Common myeloid progenitor, CD34-positive (primary cell): Measurements from ENCODE around the gene OSBPL7.

Experiments used
- CTCF ChIA-PET: fragments of 350-600 bp; sonication (Branson Sonifier 250); formaldehyde crosslinking; loops from one replicate; lab custom pipeline; 2021; ENCODE audit warnings: antibody characterized with exemption; lab: Charles Lee
- POLR2A ChIA-PET: fragments of 350-600 bp; sonication (Branson Sonifier 250); formaldehyde crosslinking; loops from one replicate; lab custom pipeline; 2021; ENCODE audit warnings: antibody characterized with exemption; lab: Charles Lee
- DNase-seq, 3 donors: peaks; one replicate each; pipeline versions ENCODE4 v3.0.0 to v3.0.0-alpha.2; 2013
- H3K27ac ChIP-seq, 2 experiments: 1 replicate in 1 of 2; 2 replicates in 1 of 2; pipeline ENCODE4 v1.7.0; 2013; ENCODE audit warnings: inconsistent platforms in 2 of 2, low read length in 2 of 2, mild to moderate bottlenecking in 2 of 2, low read depth in 1 of 2, moderate library complexity in 1 of 2; ENCODE audit not compliant: severe bottlenecking in 2 of 2, insufficient read depth in 1 of 2, poor library complexity in 1 of 2
- H3K27me3 ChIP-seq, 5 experiments: replicated peaks in 2 of 5; 1 replicate in 3 of 5; 2 replicates in 2 of 5; pipeline versions ENCODE4 v1.6.1 to v1.7.0; 2013; ENCODE audit warnings: low read length in 4 of 5, mild to moderate bottlenecking in 2 of 5, moderate library complexity in 2 of 5, inconsistent platforms in 1 of 5; ENCODE audit not compliant: insufficient read depth in 5 of 5, control insufficient read depth in 4 of 5
- H3K36me3 ChIP-seq, 4 experiments: 1 replicate in 2 of 4; 2 replicates in 2 of 4; pipeline versions ENCODE4 v1.6.1 to v1.7.0; 2013; ENCODE audit warnings: low read length in 3 of 4, control low read depth in 1 of 4, mild to moderate bottlenecking in 1 of 4; ENCODE audit not compliant: control insufficient read depth in 4 of 4, insufficient read depth in 4 of 4
- H3K4me1 ChIP-seq, 4 experiments: 1 replicate in 3 of 4; 2 replicates in 1 of 4; pipeline versions ENCODE4 v1.6.1 to v1.7.1; 2013; ENCODE audit warnings: low read length in 3 of 4, mild to moderate bottlenecking in 3 of 4, control low read depth in 1 of 4, inconsistent platforms in 1 of 4, moderate library complexity in 1 of 4; ENCODE audit not compliant: control insufficient read depth in 4 of 4, insufficient read depth in 4 of 4; ENCODE audit errors: control extremely low read depth in 1 of 4
- H3K4me3 ChIP-seq, 7 experiments: 1 replicate in 4 of 7; 2 replicates in 3 of 7; pipeline versions ENCODE4 v1.5.1 to v1.7.0; 2013; ENCODE audit warnings: mild to moderate bottlenecking in 7 of 7, low read length in 6 of 7, moderate library complexity in 6 of 7, inconsistent platforms in 2 of 7, low read depth in 2 of 7, control low read depth in 1 of 7; ENCODE audit not compliant: insufficient read depth in 4 of 7, control insufficient read depth in 1 of 7; ENCODE audit errors: extremely low read depth in 1 of 7
- H3K9me3 ChIP-seq, 5 experiments: 1 replicate in 4 of 5; 2 replicates in 1 of 5; pipeline versions ENCODE4 v1.6.1 to v1.7.1; 2013; ENCODE audit warnings: low read length in 4 of 5, mild to moderate bottlenecking in 2 of 5, inconsistent platforms in 1 of 5, low read depth in 1 of 5, moderate library complexity in 1 of 5; ENCODE audit not compliant: control insufficient read depth in 4 of 5, insufficient read depth in 2 of 5; ENCODE audit errors: control extremely low read depth in 1 of 5
- WGBS: methylation state at CpG from one replicate; pipeline ENCODE4 v1.1.5; 2013; ENCODE audit not compliant: insufficient coverage; 5-methylcytosine and 5-hydroxymethylcytosine counted together

The OSBPL7 gene

DNA sequence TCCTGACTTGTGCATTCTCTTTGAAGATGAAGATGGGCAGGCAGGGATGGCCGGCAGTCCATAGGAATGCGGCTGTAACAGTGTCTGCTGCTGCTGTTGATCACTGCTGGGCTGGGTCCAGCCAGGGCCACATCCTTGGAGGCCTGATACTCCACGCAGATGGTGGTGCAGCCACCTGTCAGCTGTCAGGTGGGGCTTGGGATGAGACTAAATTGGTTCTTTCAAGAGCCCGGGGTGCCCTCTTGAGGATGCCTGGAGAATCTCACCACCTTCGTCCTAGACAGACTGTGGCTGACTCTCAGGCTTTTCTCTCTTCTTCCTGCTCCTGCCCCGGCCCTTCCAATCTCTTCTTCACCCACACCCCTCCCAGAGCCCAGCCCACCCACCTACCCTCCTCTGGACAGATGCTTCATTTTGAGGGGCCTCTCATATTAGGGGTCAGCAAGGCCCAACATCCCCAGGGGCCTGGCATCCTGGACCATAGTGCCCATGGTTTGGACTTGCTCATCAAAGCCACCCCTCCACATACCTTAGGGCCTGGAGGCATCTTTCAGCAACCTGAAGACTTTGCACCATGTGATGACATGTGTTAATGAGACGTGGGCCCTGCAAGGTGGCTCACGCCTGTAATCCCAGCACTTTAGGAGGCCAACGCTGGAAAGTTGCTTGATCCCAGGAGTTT, 19.1 kb downstream of the OSBPL7 start:
- H3K9me3 ChIP-seq = no peaks in the 10 kb centered on the region
- H3K36me3 ChIP-seq = peaks cover 0 to 7% (median 4%) of the 10 kb centered on the region in 4 experiments
- CTCF ChIA-PET = interaction anchor here (1.2 to 2.0 kb wide), 6 partner anchors 9 to 122 kb away, joined by 3 to 6 read pairs (median 4); no protein-coding TSS in a partner anchor

DNA sequence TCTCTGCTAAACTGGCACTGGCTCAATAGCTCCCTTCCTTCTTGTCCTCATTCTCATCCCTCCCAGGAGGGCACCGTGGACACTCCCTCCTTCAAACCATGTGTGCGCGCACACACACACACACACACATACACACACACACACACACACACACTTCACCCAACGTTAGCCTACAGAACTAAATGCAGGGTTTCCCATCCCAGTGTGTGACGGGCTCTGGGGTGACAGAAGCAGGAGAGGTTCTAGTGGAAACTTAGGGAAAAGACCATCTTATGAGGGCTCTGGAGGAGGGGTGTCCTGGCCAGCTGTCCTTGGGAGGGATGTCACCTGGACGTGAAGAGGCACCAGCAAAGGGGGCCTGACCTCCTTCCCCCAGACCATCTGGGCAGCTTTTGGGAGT, 19.7 kb downstream of the OSBPL7 start:
- Histone ChIP-seq H3K27ac (no peak overlapping the region), H3K27me3 (peaks cover 0 to 5% (median 0%) of the 10 kb centered on the region in 5 experiments), H3K9me3 (no peaks in the 10 kb centered on the region), H3K4me3 (no peak overlapping the region), H3K4me1 (no peaks in the 10 kb centered on the region), H3K36me3 (peaks cover 0 to 2% (median under 1%) of the 10 kb centered on the region in 4 experiments)
- no peak for DNase-seq
- WGBS = 67% methylated on average over 2 of the region's 6 CpGs
- ChIA-PET CTCF (interaction anchor here (0.9 to 2.0 kb wide), 8 partner anchors 9 to 144 kb away, joined by 3 to 6 read pairs (median 4); no protein-coding TSS in a partner anchor), POLR2A (no interaction called here)

More for the DNA sequence above, 19.1 kb downstream of the OSBPL7 start:
- no peak overlapping the region for H3K27ac ChIP-seq
- DNase-seq = peak; percentile 33 to 56 (median 50)
- POLR2A ChIA-PET = no interaction called here
- WGBS = 43% methylated on average over 8 of the region's 9 CpGs
- H3K4me3 ChIP-seq = no peak overlapping the region
- peaks cover 0 to 5% (median 0%) of the 10 kb centered on the region in 5 experiments for H3K27me3 ChIP-seq
- H3K4me1 ChIP-seq = no peaks in the 10 kb centered on the region

DNA sequence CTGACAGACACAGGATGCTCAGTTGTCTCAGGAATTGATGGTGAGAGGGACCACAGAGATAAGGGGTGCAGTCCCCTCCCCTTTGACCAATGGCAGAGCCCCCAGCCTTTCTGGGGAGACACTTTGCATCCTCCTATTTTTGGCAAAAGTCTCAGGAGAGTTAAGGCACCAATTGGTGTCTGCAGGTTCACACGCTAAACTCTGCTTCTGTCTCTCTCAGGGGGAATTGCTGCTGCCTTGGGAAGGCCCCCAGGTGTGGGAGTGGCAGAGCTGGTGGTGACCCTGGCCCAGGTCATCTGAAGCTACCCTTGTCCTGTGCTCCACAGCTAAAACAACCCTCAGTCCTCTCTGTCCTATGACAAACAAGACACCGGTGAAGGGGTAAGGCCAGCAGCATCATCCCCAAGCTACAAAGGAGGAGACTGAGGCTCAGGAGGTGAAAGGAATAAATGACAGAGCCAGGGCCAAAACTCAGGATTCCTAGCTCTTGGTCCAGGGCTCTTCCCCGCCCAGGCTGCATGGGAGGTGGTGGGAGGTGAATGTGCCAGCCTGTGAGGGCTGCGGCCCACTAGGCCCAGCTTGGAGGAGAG, 20.3 kb downstream of the OSBPL7 start:
- WGBS = 90% methylated on average over 3 of the region's 4 CpGs
- CTCF ChIA-PET = interaction anchor here (0.6 to 2.0 kb wide), 11 partner anchors 9 to 144 kb away, joined by 3 to 6 read pairs (median 4); no protein-coding TSS in a partner anchor
- no peak for DNase-seq
- H3K9me3 ChIP-seq = no peaks in the 10 kb centered on the region
- no peaks in the 10 kb centered on the region for H3K4me1 ChIP-seq
- POLR2A ChIA-PET = no interaction called here
- H3K36me3 ChIP-seq = no peaks in the 10 kb centered on the region
- no peak overlapping the region for H3K4me3 ChIP-seq
- no peak overlapping the region for H3K27ac ChIP-seq
- H3K27me3 ChIP-seq = peaks cover 0 to 5% (median 0%) of the 10 kb centered on the region in 5 experiments

DNA sequence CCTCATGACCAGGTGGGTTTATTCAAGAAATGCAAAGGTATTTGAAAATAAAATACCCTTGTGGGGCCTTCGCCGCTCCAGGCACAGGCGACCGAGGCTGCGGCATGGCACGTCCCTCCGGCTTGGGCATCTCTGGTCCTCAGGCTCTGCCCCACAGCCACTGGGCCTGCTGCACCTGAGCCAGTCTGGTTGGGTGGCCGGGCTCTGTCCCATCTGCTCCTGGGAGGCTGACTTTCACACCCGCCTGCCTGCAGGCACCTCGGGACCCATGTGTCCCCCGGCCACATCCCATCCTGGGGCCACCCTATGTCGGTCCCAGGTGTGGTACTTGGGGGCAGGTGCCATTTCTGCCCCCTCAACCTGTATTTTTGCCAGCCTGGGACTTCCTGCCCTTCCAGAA, 20.9 kb downstream of the OSBPL7 start:
- H3K4me3 ChIP-seq = no peak overlapping the region
- no peaks in the 10 kb centered on the region for H3K4me1 ChIP-seq
- H3K36me3 ChIP-seq = no peaks in the 10 kb centered on the region
- CTCF ChIA-PET = interaction anchor here (0.7 to 2.0 kb wide), 8 partner anchors 8 to 143 kb away, joined by 3 to 6 read pairs (median 4); no protein-coding TSS in a partner anchor
- DNase-seq = no peak
- 89% methylated on average over 12 of the region's 12 CpGs for WGBS
- no peak overlapping the region for H3K27ac ChIP-seq
- POLR2A ChIA-PET = no interaction called here
- peaks cover 0 to 5% (median 0%) of the 10 kb centered on the region in 5 experiments for H3K27me3 ChIP-seq
- no peaks in the 10 kb centered on the region for H3K9me3 ChIP-seq

DNA sequence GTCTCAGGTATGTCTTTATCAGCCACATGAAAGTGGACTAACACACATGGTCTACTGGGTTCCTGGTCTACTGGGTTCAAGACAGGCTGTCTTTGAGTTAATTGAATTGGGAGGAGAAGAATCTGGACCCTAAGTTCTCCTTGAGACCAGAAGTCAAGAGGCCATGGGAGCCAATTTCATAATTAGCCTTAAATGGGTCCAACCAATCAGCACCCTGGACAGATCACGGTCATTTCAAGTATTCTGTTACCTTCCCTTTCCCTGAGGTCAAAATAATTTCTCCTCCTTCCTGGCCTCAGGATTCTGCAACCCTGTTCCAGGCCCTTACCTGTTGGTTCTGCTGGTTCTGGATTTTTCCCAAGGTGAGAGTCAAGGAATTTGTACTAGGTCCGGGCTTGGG, 23.8 kb downstream of the OSBPL7 start:
- Histone ChIP-seq H3K27ac (no peak overlapping the region), H3K4me1 (no peaks in the 10 kb centered on the region), H3K9me3 (no peaks in the 10 kb centered on the region), H3K27me3 (peaks cover 0 to 21% (median 6%) of the 10 kb centered on the region in 5 experiments), H3K36me3 (no peaks in the 10 kb centered on the region), H3K4me3 (no peak overlapping the region)
- DNase-seq = peak in 1 of 3 donors; percentile 18
- CTCF ChIA-PET = interaction anchor here (0.7 to 1.1 kb wide), 4 partner anchors 13 to 97 kb away, joined by 3 to 4 read pairs (median 3); partner anchors contain the start of gene OSBPL7
- POLR2A ChIA-PET = no interaction called here
- WGBS = 60% methylated on average over 1 of the region's 2 CpGs

DNA sequence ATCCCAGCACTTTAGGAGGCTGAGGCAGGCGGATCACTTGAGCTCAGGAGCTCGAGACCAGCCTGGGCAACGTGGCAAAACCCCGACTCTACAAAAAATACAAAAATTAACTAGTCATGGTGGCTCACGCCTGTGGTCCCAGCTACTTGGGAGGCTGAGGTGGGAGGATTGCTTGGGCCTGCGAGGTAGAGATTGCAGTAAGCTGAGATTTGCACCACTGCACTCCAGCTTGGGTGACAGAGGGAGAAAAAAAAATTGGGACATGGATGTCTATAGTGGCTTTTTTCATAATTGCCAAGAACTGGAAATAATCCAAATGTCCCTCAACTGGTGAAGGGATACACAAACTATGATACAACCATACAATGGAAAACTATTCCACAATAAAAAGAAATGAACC, 28.6 kb downstream of the OSBPL7 start:
- H3K9me3 ChIP-seq = peaks cover 0 to 2% (median 0%) of the 10 kb centered on the region in 5 experiments
- WGBS = 73% methylated on average over 6 of the region's 6 CpGs
- H3K27ac ChIP-seq = no peak overlapping the region
- ChIA-PET CTCF (interaction anchor here (1.3 to 1.7 kb wide), 3 partner anchors 8 to 13 kb away, joined by 3 to 6 read pairs (median 4); no protein-coding TSS in a partner anchor), POLR2A (no interaction called here)
- no peak overlapping the region for H3K4me3 ChIP-seq
- peaks cover 12 to 64% (median 27%) of the 10 kb centered on the region in 5 experiments for H3K27me3 ChIP-seq
- DNase-seq = no peak
- H3K36me3 ChIP-seq = no peaks in the 10 kb centered on the region
- peaks cover 0 to 8% (median 7%) of the 10 kb centered on the region in 4 experiments for H3K4me1 ChIP-seq
